Measurements from ENCODE around the gene JAKMIP3. TPM values are rescaled to one million over a fixed set of nuclear protein-coding genes. Genes with fewer than 3 reads are reported as not detected.
"Not testable (repeated sequence)": the region's sequence is repeated elsewhere in the genome, so short reads cannot be mapped to it uniquely, and the experiment has no call there.

JAKMIP3 gene
- polyA plus RNA-seq, 1 donor: 0.45 TPM

DNA sequence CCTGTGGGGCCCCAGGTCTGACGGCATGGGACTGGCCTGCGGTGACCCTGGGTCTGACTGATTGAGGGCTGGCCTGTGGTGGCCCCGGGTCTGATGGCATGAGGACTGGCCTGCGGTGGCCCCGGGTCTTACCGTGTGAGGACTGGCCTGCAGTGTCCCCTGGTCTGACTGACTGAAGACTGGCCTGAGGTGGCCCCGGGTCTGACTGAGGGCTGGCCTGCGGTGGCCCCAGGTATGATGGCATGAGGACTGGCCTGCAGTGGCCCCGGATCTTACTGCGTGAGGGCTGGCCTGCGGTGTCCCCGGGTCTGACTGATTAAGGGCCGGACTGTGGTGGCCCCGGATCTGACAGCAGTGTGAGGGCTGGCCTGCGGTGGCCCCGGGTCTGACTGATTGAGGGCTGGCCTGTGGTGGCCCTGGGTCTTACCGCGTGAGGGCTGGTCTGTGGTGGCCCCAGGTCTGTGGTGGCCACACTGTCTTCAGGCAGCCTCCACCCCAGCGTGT lies 10.9 kb downstream of the JAKMIP3 start:
- no CpG with 5 or more reads among the region's 19 CpGs for WGBS (ENCODE audit: insufficient coverage, low lambda C conversion rate)
- no peaks in the 10 kb centered on the region for H3K27me3 ChIP-seq (ENCODE audit: control insufficient read depth, insufficient read depth, low read length)
- DNase-seq: no peak
- H3K9me3 ChIP-seq (ENCODE audit: control insufficient read depth, low read depth, low read length): no peaks in the 10 kb centered on the region
- H3K36me3 ChIP-seq (ENCODE audit: control insufficient read depth, insufficient read depth, low read length): no peaks in the 10 kb centered on the region
- H3K27ac ChIP-seq (ENCODE audit: low read length): no peak overlapping the region
- no peaks in the 10 kb centered on the region for H3K4me1 ChIP-seq (ENCODE audit: control insufficient read depth, insufficient read depth, low read length)
- no peak overlapping the region for H3K4me3 ChIP-seq (ENCODE audit: low read length)

DNA sequence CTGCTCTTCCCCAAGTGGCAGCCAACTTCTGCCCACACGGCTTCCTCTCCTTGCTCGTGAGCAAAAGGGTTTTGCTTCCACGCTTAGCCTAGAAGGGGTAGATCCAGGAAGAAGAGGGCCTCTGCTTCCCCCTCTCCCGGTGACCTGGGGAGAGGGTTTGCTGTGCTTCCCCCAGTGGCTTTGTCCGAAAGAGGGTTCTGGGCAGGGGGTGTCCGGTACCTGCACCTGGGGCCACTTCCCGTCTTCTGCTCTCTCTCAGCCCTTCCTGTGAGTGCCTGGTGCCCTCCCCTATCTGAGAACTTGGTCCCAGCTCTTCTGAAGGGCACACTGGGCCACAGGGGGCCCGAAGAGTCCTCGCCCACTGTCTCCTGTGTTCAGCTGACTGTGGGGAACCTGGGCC lies 11.3 kb downstream of the JAKMIP3 start:
- Histone ChIP-seq H3K4me1 (ENCODE audit: control insufficient read depth, insufficient read depth, low read length) (no peaks in the 10 kb centered on the region), H3K9me3 (ENCODE audit: control insufficient read depth, low read depth, low read length) (no peaks in the 10 kb centered on the region), H3K4me3 (ENCODE audit: low read length) (no peak overlapping the region), H3K27ac (ENCODE audit: low read length) (no peak overlapping the region), H3K36me3 (ENCODE audit: control insufficient read depth, insufficient read depth, low read length) (no peaks in the 10 kb centered on the region), H3K27me3 (ENCODE audit: control insufficient read depth, insufficient read depth, low read length) (no peaks in the 10 kb centered on the region)
- 100% methylated on average over 1 of the region's 9 CpGs for WGBS (ENCODE audit: insufficient coverage, low lambda C conversion rate)
- no peak for DNase-seq

DNA sequence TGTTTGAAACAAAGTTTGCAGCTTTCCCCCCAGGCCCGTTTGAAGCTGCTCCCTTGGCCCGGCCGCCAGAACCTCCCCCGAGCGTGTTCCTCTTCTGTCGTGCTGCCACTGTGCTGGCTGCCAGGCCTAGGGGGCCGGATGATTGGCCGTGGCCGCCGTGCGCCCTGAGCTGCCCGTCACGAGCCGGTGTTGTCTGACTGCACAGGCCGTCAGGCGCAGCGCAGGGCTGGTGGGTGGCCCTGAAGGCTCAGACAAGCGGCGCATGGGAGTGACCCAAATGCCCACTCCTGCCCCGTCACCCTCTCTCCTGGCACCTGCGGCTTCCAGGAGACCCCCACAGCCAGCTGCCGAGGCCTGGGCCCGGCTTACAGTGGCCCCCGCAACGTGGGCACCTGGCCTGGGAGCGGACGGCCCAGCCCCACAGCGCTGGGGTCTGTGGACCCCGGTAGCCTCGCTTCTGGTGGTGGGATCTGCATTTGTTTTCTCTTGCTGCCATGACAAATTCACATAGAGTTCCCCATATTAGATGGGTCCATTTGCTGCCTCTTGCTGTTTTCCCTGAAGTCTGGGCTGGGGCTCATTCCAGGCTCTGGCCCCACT lies 13.1 kb downstream of the JAKMIP3 start:
- H3K27me3 ChIP-seq (ENCODE audit: control insufficient read depth, insufficient read depth, low read length): no peaks in the 10 kb centered on the region
- H3K4me1 ChIP-seq (ENCODE audit: control insufficient read depth, insufficient read depth, low read length): no peaks in the 10 kb centered on the region
- DNase-seq: no peak
- no peak overlapping the region for H3K27ac ChIP-seq (ENCODE audit: low read length)
- no peaks in the 10 kb centered on the region for H3K36me3 ChIP-seq (ENCODE audit: control insufficient read depth, insufficient read depth, low read length)
- WGBS (ENCODE audit: insufficient coverage, low lambda C conversion rate): no CpG with 5 or more reads among the region's 30 CpGs
- H3K9me3 ChIP-seq (ENCODE audit: control insufficient read depth, low read depth, low read length): no peaks in the 10 kb centered on the region
- no peak overlapping the region for H3K4me3 ChIP-seq (ENCODE audit: low read length)

DNA sequence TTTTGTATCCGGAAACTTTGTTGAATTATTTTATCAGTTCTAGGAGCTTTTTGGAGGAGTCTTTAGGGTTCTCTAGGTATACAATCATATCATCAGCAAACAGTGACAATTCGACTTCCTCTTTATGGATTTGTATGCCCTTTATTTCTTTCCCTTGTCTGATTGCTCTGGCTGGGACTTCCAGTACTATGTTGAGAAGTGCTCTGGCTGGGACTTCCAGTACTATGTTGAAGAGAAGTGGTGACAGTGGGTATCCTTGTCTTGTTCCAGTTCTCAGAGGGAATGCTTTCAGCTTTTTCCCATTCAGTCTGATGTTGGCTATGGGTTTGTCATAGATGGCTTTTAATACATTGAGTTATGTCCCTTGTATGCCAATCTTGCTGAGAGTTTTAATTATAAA lies 18.6 kb downstream of the JAKMIP3 start:
- H3K27ac ChIP-seq (ENCODE audit: low read length); H3K4me3 ChIP-seq (ENCODE audit: low read length); H3K36me3 ChIP-seq (ENCODE audit: control insufficient read depth, insufficient read depth, low read length); H3K27me3 ChIP-seq (ENCODE audit: control insufficient read depth, insufficient read depth, low read length); H3K4me1 ChIP-seq (ENCODE audit: control insufficient read depth, insufficient read depth, low read length); DNase-seq; H3K9me3 ChIP-seq (ENCODE audit: control insufficient read depth, low read depth, low read length): not testable (repeated sequence)
- WGBS (ENCODE audit: insufficient coverage, low lambda C conversion rate): no CpG with 5 or more reads among the region's 2 CpGs

DNA sequence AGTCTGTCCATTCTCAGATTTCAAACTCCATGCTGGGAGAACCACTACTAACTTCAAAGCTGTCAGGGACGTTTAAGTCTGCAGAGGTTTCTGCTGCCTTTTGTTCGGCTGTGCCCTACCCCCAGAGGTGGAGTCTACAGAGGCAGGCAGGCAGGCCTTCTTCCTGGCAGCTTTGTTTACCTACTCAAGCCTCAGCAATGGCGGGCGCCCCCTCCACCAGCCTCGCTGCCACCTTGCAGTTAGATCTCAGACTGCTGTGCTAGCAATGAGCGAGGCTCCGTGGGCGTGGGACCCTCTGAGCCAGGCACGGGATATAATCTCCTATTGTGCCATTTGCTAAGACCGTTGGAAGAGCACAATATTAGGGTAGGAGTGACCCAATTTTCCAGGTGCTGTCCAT lies 27.5 kb downstream of the JAKMIP3 start:
- H3K4me3 ChIP-seq (ENCODE audit: low read length); H3K9me3 ChIP-seq (ENCODE audit: control insufficient read depth, low read depth, low read length); H3K27ac ChIP-seq (ENCODE audit: low read length); H3K4me1 ChIP-seq (ENCODE audit: control insufficient read depth, insufficient read depth, low read length); DNase-seq; H3K27me3 ChIP-seq (ENCODE audit: control insufficient read depth, insufficient read depth, low read length); H3K36me3 ChIP-seq (ENCODE audit: control insufficient read depth, insufficient read depth, low read length): not testable (repeated sequence)
- no CpG with 5 or more reads among the region's 10 CpGs for WGBS (ENCODE audit: insufficient coverage, low lambda C conversion rate)

DNA sequence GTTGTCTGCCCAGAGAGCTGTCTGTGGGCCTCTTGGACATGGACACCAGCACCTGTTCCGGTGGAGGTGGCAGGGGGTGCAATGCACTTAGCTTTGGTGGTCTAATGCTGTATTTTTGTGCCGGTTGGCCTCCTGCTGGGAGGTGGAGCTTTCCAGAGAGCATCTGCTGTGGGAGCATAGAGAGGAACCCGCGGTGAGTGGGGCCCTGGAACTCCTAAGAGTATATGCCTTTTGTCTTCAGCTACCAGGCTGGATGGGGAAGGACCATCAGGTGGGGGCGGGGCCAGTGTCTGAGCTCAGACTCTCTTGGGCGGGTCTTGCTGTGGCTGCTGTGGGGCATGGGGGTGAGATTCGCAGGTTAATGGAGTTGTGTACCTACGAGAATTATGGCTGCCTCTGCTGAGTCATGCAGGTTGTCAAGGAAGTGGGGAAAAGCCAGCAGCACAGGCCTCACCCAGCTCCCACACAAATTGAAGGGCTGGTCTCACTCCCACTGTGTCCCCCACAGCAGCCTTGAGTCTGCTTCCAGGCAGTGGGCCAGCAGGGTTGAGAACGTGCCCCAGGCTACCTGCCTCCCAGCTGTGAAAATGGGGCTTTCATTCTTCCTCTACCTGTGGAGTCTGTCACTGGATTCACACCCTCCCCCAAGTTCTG lies 29.0 kb downstream of the JAKMIP3 start:
- Histone ChIP-seq H3K4me1 (ENCODE audit: control insufficient read depth, insufficient read depth, low read length) (no peaks in the 10 kb centered on the region), H3K9me3 (ENCODE audit: control insufficient read depth, low read depth, low read length) (no peaks in the 10 kb centered on the region), H3K27ac (ENCODE audit: low read length) (no peak overlapping the region), H3K27me3 (ENCODE audit: control insufficient read depth, insufficient read depth, low read length) (peaks cover 8% of the 10 kb centered on the region), H3K36me3 (ENCODE audit: control insufficient read depth, insufficient read depth, low read length) (no peaks in the 10 kb centered on the region), H3K4me3 (ENCODE audit: low read length) (no peak overlapping the region)
- WGBS (ENCODE audit: insufficient coverage, low lambda C conversion rate): no CpG with 5 or more reads among the region's 9 CpGs
- no peak for DNase-seq

DNA sequence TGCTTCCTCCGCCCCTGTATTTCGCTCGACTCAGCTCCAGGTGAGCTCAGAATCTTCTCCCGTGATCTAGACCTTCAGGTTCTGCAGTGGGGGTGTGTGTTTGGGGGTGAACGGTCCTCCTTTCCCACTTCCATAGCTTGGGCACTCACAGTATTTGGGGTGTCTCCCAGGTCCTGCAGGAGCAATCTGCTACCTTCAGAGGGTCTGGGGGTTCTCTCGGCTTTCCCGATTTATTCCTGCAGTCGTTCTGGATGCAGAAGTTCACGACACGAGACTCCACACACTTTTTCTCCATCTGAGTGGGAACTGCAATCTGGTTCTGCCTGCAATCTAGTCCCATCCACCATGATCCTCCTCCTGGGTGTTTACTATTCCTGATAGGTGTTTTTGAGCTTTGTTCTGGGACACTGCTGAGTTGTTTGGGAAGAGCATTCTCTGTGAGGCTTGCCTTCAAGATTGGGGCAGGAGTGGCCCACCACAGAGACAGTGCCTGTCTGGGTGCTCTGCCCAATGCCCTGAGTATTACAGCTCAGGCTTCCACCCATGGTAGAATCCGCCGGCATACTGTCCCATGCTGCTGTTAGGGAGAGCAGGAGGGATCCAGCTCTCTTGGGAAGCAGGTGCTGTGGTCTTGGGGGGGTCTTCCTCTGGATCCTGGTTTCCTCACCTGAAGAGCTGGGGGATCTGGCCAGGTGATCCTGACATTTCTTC lies 29.8 kb downstream of the JAKMIP3 start:
- no CpG with 5 or more reads among the region's 12 CpGs for WGBS (ENCODE audit: insufficient coverage, low lambda C conversion rate)
- Histone ChIP-seq H3K27me3 (ENCODE audit: control insufficient read depth, insufficient read depth, low read length) (peaks cover 8% of the 10 kb centered on the region), H3K4me3 (ENCODE audit: low read length) (no peak overlapping the region), H3K9me3 (ENCODE audit: control insufficient read depth, low read depth, low read length) (no peaks in the 10 kb centered on the region), H3K27ac (ENCODE audit: low read length) (no peak overlapping the region), H3K4me1 (ENCODE audit: control insufficient read depth, insufficient read depth, low read length) (no peaks in the 10 kb centered on the region), H3K36me3 (ENCODE audit: control insufficient read depth, insufficient read depth, low read length) (no peaks in the 10 kb centered on the region)
- no peak for DNase-seq

DNA sequence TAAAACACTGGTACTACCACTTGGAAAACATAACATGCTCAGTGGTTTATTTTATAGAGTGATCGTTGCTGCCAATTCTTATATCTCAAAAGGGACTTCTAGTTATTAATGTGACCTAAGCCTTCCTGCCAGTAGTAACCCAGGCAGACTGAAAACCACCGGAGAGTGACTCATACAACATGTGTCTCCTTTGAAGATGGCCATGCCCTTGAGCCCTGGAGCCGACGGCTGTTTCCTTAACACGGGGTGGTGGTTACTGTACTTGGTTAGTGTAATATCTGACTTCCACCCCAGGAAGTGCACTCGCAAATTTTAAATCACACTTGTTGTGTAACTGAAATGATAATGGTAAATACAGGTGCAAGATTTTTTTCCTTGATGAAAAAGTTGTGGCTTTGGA lies 30.5 kb downstream of the JAKMIP3 start:
- Histone ChIP-seq H3K9me3 (ENCODE audit: control insufficient read depth, low read depth, low read length) (no peaks in the 10 kb centered on the region), H3K4me1 (ENCODE audit: control insufficient read depth, insufficient read depth, low read length) (no peaks in the 10 kb centered on the region), H3K27ac (ENCODE audit: low read length) (no peak overlapping the region), H3K4me3 (ENCODE audit: low read length) (no peak overlapping the region), H3K27me3 (ENCODE audit: control insufficient read depth, insufficient read depth, low read length) (peaks cover 8% of the 10 kb centered on the region), H3K36me3 (ENCODE audit: control insufficient read depth, insufficient read depth, low read length) (no peaks in the 10 kb centered on the region)
- WGBS (ENCODE audit: insufficient coverage, low lambda C conversion rate): 80% methylated on average over 2 of the region's 6 CpGs
- no peak for DNase-seq

DNA sequence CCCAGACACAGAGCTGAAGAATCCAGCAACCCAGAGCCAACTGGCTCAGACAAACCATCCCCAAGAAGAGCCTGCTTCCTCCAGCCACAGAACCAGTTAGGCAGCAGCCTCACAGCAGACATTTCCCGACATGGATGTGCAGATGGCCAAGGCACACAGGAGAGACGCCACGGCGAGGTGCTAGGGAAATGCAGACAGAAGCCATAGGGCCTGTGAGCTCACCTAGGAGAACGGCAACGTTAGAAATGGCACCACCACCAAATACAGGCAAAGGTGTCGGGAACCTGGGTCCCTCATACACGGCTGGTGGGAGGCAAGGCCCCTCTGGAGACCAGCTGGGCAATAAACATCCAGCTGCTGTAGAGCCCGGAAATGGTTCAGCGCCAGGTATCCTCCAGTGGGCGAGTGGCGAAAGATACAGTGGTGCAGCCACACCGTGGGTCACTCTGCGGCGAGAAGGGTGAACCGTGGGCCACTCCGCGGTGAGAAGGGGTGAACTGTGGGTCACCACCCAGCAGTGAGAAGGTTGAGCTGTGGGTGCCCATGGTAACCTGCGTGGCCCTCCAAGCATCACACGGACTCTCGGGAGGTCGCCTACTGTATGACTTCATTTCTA lies 31.2 kb downstream of the JAKMIP3 start:
- 80% methylated on average over 1 of the region's 22 CpGs for WGBS (ENCODE audit: insufficient coverage, low lambda C conversion rate)
- no peak overlapping the region for H3K4me3 ChIP-seq (ENCODE audit: low read length)

DNA sequence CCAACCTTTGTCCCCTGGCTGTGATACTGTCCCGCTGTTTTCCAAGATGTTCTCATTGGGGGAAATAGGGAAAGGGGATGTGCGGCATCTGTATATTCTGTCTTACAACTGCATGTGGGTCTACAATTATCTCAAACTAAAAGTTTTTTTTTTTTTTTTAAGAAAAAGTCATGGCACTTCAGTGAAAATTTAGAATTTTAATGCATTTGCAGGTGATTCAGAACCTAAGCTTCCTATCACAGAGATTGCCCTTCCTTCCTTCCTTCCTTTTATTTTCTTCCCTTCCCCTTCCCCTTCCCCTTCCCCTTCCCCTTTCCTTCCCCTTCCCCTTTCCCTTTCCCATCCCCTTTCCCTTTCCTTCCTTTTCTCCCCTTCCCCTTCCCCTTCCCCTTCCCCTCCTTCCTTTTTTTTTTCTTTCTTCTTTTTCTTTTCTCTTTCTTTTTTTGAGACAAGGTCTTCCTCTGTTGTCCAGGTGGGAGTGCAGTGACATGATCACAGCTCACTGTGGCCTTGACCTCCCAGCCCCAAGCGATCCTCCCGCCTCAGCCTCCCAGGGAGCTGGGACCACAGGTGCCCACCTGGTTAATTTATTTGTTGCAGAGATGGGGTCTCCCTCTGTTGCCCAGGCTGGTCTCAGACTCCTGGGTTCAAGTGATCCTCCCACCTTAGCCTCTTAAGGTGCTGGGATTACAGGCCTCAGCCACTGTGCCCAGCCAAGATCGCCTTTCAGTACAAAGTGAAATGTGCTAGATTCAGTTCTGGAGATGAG lies 32.0 kb downstream of the JAKMIP3 start:
- no peaks in the 10 kb centered on the region for H3K9me3 ChIP-seq (ENCODE audit: control insufficient read depth, low read depth, low read length)
- no peaks in the 10 kb centered on the region for H3K4me1 ChIP-seq (ENCODE audit: control insufficient read depth, insufficient read depth, low read length)
- no peak overlapping the region for H3K27ac ChIP-seq (ENCODE audit: low read length)
- no peak overlapping the region for H3K4me3 ChIP-seq (ENCODE audit: low read length)
- peaks cover 8% of the 10 kb centered on the region for H3K27me3 ChIP-seq (ENCODE audit: control insufficient read depth, insufficient read depth, low read length)
- no peak for DNase-seq
- no peaks in the 10 kb centered on the region for H3K36me3 ChIP-seq (ENCODE audit: control insufficient read depth, insufficient read depth, low read length)
- WGBS (ENCODE audit: insufficient coverage, low lambda C conversion rate): 83% methylated on average over 1 of the region's 5 CpGs

More for the DNA sequence above, 31.2 kb downstream of the JAKMIP3 start:
- H3K4me1 ChIP-seq (ENCODE audit: control insufficient read depth, insufficient read depth, low read length): no peaks in the 10 kb centered on the region
- DNase-seq: no peak
- H3K36me3 ChIP-seq (ENCODE audit: control insufficient read depth, insufficient read depth, low read length): no peaks in the 10 kb centered on the region
- H3K9me3 ChIP-seq (ENCODE audit: control insufficient read depth, low read depth, low read length): no peaks in the 10 kb centered on the region
- H3K27me3 ChIP-seq (ENCODE audit: control insufficient read depth, insufficient read depth, low read length): peaks cover 8% of the 10 kb centered on the region
- H3K27ac ChIP-seq (ENCODE audit: low read length): no peak overlapping the region

Measured in large intestine (tissue), 3 donors.